ENCODE results near the gene KRTAP5-6.

DNA sequence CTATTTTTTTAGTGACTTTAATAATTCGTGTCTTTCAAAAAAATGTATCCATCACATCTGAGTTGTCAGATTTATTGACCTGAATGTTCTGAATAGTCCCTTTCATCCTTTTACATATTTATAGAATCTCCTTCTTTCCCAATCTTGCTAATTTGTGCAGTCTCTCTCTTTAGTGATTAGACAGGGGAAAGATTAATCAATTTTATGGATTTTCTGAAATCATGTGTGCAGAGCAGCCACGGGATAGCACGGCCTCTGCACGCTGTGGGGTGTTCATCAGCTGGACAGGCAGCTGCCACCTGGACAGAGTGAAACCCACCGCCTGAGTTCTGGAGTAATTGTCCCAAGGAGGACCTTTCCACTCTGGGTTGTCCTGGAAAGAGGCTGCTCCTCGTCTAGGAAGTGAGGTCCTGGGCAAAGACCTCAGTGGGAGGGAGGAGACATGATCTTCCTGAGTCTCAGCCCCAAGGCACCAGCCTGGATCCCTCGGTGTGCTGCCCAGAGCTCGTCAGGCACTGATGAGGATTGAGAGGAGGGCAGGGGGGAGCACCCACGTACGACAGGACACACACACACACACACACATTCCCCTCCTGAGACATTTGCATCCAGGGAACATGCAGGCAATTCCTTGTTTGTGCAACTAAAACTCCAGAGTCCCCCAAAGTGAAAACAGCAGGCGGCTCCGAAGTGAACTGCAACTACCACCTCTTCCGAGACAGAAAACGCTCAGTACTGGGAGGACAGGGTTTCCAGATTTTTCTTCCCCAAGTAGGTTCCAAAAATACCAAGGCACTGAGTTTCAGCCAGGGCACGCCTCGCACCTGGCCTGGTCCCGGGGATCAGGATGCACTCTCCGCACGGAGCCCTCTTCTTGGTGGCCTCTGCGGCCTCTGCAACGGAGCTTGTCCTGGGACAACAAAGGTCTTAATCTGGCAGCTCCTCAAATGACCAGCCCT, 22.5 kb upstream of the KRTAP5-6 start:
- TF ChIP-seq POLR2A (IDR thresholded peaks at IDR 0.05; ENCODE audit: extremely low read depth, insufficient read length) = no peak
- TF ChIP-seq, protein P1, sequence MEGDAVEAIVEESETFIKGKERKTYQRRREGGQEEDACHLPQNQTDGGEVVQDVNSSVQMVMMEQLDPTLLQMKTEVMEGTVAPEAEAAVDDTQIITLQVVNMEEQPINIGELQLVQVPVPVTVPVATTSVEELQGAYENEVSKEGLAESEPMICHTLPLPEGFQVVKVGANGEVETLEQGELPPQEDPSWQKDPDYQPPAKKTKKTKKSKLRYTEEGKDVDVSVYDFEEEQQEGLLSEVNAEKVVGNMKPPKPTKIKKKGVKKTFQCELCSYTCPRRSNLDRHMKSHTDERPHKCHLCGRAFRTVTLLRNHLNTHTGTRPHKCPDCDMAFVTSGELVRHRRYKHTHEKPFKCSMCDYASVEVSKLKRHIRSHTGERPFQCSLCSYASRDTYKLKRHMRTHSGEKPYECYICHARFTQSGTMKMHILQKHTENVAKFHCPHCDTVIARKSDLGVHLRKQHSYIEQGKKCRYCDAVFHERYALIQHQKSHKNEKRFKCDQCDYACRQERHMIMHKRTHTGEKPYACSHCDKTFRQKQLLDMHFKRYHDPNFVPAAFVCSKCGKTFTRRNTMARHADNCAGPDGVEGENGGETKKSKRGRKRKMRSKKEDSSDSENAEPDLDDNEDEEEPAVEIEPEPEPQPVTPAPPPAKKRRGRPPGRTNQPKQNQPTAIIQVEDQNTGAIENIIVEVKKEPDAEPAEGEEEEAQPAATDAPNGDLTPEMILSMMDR (IDR thresholded peaks at IDR 0.05; ENCODE audit: low read depth, low read length) = no peak
- TF ChIP-seq MYC (IDR thresholded peaks at IDR 0.05; ENCODE audit: low read depth, low read length) = no peak
- TF ChIP-seq, protein P2, sequence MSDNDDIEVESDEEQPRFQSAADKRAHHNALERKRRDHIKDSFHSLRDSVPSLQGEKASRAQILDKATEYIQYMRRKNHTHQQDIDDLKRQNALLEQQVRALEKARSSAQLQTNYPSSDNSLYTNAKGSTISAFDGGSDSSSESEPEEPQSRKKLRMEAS (IDR thresholded peaks at IDR 0.05; ENCODE audit: low read depth, low read length) = no peak
